ENCODE measurements around the gene ABCD3.

GRCh38 chr1:94379615-94380014, 38.6 kb upstream of the ABCD3 start:
- TF ChIP-seq CTCF (IDR thresholded peaks at IDR 0.05) (no peak), POLR2A (IDR thresholded peaks at IDR 0.05) (no peak), POLR2AphosphoS5 (IDR thresholded peaks at IDR 0.05) (no peak), EP300 (IDR thresholded peaks at IDR 0.05; ENCODE audit: low read depth) (no peak)
